OCI-LY7 (cell line): ENCODE data around the gene TRIM37.

Source experiments
- EZH2phosphoT487 ChIP-seq: fragments of 200-600 bp; sonication (generic); IDR thresholded peaks from 2 replicates; pipeline ENCODE4 v1.6.1; 2018; ENCODE audit warnings: low read depth, borderline replicate concordance, mild to moderate bottlenecking, mixed run types, antibody characterized with exemption, low read length, moderate library complexity, mixed read lengths
- TF ChIP-seq, protein P1 (sequence below): fragments of 200-600 bp; sonication (generic); conservative IDR thresholded peaks from 2 replicates; pipeline ENCODE4 v1.5.1; 2014; ENCODE audit warnings: mild to moderate bottlenecking, antibody characterized with exemption, low read length, moderate library complexity, mixed read lengths

DNA sequence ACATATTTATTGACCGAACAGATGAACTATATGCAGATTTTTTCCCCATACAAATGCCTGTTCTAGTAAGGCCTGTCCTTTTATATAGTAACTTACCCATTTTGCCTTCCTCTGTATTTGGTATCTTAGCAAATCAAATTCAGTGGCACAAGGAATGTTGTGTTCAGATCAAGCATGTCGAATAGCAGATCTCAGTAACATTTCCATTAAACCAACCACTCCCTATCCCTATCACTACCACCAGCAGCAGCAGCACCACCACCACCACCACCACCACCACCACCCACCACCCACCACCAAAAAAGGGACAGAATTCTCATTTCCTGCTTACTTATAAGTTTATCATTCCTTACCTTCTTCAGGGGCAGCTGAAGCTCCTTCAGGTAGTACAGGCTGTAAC lies 94.7 kb downstream of the TRIM37 start:
- TF ChIP-seq, protein P1, sequence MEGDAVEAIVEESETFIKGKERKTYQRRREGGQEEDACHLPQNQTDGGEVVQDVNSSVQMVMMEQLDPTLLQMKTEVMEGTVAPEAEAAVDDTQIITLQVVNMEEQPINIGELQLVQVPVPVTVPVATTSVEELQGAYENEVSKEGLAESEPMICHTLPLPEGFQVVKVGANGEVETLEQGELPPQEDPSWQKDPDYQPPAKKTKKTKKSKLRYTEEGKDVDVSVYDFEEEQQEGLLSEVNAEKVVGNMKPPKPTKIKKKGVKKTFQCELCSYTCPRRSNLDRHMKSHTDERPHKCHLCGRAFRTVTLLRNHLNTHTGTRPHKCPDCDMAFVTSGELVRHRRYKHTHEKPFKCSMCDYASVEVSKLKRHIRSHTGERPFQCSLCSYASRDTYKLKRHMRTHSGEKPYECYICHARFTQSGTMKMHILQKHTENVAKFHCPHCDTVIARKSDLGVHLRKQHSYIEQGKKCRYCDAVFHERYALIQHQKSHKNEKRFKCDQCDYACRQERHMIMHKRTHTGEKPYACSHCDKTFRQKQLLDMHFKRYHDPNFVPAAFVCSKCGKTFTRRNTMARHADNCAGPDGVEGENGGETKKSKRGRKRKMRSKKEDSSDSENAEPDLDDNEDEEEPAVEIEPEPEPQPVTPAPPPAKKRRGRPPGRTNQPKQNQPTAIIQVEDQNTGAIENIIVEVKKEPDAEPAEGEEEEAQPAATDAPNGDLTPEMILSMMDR, result no peak
- no peak for TF ChIP-seq EZH2phosphoT487
